HG03442 (cell line): ENCODE measurements around the gene SMARCB1.

Experiments used
- ATAC-seq: cut with Tn5 transposase; IDR thresholded peaks from one replicate; pipeline ENCODE4 v1.9.1; 2021; ENCODE audit warnings: mild to moderate bottlenecking, moderate library complexity; ENCODE audit not compliant: unreplicated experiment

SMARCB1 gene

DNA sequence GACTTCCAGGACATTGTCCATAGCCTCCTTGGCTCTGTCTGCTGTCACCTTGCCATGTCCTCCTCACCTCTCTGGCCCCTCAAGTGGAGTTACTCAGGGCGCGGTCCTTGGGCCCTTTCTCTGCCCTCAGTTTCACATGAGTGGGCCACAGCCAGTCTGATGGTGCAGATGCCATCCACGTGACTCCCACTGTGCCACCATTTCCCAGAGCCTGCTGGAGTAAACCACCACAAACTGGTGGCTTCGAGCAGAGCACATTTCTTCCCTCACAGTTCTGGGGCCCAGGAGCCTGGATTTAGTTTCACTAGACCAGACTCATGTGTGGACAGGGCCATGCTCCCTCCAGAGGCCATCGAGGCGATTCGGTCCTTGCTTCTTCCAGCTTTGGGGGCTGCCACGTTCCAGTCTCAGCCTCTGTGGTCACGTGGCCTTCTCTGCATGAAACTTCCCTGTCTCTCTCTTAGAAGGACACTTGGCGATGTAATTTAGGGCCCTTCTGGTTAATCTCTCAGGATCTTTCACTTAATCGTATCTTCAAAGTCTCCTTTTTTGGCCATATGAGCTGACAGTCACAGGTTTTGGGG is 14.6 kb downstream of the SMARCB1 start:
- ATAC-seq = no peak

DNA sequence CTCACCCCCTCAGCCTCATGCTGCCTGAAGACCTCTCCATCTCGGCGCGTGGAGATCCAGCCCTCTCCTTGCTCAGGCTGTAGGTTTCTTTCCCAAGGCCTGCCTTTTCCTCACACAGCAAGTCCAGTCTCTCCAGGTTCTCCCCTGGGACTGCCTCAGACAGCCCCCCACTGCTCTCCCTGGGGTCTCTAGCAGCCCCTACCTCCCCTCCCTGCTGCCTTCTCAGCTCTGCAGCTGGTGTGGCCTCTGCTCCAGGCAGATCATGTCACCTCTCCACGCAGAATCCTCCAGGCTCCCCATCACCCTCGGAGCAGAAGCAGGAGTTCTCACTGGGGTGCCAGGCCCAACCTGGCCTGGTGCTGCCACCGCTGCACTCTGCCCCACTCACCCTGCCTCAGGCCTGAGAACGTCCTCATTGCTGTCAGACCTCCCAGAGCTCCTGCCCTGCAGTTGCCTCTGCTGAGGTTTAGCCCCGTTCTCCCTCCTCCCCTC is 15.2 kb downstream of the SMARCB1 start:
- no peak for ATAC-seq

DNA sequence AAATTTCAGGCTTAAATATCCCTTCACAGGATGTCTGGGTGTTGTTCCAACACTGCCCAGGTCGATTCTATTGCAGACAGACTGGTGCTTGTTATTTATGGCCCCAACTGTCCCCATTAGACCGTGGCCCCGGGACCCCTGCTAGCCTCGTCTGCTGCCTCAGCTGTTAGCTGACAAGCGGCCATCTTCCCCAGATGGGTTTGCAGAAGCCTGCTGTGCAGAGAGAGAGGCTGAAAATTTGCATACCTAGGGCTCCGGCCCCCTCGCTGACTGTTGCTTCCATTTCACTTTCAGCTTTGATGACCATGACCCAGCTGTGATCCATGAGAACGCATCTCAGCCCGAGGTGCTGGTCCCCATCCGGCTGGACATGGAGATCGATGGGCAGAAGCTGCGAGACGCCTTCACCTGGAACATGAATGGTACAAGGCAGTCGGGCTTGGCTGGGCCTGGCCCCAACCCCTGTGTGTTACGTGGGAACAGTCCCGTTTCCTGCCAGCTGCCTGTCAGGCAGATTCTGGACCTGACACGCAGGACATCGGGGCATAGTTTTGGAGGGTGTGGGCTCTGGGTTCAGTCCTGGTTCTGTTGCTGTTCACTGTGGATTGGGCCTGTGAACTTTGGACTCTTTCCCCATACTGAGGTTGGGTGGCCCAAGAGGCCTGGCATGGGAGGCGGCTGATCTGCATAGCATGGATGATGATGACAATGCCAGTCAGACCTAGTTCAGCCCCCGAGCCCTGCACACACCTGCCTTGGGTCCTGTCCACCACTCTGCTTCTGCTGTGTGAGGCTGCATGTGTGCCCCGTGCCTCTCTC is 16.4 kb downstream of the SMARCB1 start:
- no peak for ATAC-seq

DNA sequence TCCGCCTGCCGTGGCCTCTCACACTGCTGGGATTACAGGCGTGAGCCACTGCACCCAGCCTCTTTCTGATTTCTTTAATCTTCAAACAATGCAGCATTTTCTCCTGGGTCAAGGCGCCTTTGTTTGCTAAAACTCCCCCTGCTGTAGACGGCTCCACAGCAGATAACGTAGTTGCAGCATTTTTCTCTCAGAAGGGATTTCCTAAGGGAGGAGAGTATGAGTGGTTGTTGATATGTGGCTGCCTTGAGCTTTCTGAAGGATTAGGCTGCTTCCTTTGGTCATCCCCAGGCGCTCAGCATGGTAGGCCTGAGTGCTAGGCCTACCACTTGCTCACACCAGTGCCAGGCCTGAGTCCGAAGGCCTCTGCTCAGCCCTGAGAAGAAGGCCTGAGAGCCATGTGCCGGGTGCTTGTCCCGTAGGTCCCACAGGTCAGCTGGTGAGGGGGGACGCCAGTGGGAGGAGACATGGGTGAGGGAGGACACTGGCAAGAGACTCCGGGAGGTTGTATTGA is 18.1 kb downstream of the SMARCB1 start:
- ATAC-seq = no peak

DNA sequence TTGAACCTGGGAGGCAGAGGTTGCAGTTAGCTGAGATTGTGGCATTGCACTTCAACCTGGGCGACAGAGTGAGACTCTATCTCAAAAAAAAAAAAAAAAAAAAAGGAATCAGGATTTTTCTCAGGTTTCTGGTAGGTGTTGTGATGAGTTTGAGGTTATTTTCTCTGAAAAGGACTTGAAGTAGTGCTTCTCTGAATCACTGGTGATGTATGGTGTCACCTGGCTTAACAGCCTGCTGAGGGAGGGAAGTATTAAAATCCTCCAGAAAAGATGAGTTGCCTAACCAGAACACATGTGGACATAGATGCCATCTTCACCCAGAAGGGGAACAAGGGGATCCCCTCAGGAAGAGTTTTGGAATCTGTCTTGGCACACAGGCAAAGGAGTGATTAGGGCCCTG is 20.1 kb downstream of the SMARCB1 start:
- ATAC-seq = no peak

DNA sequence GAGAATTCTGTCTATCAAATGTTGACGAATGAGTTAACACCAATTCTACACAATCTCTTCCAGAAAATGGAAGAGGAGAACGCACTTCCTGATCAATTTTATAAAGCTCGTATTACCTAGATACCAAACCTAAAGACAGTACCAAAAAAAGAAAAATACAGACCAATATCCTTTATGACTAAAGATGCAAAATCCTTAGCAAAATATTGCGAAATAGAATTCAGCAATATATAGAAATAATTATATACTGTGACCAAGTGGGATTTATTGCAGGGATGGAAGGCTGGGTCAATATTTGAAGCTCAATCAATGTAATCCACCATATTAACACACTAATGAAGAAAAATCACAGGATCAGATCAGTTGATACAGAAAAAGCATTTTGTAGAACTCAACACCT is 25.6 kb downstream of the SMARCB1 start:
- no peak for ATAC-seq

DNA sequence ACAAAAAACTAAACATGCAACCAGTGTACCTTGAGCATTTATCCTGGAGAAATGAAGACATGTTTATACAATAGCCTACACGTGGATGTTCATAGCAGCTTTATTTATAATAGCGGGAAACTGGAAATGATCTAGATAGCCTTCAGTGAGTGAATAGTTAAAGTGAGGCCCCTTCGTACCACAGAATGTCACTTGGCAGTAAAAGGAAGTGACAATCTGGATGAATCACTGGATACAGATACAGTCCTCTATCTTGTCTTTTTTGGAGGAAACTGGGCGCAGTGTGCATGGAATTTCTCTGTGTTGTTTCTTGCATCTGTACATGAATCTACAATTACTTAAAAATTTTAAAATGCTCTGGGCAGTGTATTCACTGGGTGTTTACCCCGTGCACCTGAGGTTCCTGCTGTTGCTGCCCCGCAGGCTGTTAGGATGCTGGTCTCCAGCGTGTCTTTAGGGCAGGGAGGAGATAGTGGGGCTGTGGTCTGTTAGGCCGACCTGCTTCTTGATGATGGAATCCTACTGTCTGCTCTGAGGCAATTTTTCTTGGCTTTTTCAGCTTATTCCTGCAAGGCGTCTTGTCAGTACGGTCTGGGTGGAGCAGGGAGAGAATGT is 28.9 kb downstream of the SMARCB1 start:
- ATAC-seq = no peak

DNA sequence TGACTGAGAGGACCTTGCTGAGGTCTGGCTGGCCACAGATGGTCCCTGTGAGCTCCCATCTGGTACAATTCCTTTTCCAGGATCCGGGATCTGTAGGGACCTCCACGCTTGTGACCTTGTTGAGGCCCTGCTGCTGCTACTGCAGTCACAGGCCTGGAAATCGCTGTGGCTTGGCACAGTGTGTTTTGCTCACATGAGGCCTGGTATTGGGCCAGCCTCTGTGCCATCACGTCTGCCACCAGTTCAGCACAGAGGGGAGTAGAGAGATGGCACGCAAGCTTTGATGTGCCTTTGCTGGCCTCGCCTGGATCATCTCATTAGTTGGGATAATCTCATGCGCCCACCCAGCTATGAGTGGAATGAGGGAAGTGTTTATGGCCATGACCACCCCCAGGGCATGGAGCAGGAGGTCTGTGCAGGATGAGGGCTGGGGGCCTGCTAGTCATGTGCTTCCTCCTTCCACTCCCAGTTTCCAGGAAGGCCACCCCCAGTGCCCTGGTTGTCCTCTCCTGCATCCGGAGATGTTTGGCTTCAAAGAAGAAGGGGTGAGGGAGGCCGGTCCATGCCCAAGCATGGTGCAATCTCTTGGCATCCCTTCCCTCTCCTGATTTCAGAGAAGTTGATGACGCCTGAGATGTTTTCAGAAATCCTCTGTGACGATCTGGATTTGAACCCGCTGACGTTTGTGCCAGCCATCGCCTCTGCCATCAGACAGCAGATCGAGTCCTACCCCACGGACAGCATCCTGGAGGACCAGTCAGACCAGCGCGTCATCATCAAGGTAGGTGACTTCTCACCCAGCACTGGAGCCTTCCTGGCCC is 29.6 kb downstream of the SMARCB1 start:
- ATAC-seq = no peak

DNA sequence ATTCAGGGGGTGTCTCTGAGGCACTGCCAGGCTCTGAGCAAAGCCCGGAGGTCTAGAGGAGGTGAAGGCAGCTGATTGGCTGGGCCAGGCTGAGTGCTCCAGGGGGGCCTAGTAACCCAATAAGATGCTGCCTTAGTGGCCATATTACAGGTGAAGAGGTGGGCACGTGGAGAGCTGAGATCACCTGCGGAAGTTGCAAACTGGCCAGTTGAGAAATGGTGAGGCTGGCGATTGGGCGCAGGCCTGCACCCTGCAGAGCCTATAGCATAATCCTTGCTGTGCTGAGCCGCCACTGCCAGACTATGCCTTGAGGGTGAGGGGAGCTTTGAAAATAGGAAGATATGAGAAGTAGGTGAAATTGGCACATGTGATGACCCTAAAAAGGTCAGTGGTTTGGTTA is 30.4 kb downstream of the SMARCB1 start:
- no peak for ATAC-seq

DNA sequence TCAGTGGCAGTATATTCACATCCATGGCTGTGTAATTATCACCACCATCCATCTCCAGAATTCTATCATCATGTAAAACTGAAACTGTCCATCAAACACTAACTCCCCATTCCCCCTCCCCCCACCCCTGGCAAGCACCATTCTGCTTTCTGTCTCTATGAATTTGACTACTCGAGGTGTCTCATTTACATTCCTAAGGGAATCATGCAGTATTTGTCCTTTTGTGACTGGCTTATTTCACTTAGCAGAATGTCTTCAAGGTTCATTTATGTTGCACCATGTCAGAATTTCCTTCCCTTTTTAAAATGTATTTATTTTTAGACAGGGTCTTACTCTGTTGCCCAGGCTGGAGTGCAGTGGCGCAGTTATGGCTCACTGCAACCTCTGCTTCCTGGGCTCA is 31.8 kb downstream of the SMARCB1 start:
- ATAC-seq = no peak

DNA sequence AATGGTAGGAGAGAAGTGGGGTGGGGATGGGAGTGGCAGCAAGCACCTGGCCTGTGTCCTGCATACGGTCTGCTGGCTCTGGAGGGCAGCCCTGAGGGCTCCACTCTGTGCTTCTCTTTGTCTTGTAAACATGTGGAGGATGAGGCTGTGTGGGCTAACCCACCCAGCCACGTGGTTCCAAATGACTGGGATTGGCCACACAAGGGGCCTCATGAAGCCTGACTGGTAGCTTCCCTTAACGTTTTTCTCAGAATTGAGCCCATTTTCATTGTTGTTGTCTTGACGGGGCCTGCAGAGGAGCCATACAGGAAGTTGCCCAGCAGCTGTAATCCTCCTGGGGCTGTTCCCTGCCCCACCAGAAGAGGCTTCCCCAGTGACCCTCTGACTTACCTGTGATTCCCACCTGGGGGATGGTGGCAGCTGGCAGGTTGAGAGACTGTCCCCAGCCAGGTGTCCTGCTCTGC is 34.0 kb downstream of the SMARCB1 start:
- no peak for ATAC-seq

DNA sequence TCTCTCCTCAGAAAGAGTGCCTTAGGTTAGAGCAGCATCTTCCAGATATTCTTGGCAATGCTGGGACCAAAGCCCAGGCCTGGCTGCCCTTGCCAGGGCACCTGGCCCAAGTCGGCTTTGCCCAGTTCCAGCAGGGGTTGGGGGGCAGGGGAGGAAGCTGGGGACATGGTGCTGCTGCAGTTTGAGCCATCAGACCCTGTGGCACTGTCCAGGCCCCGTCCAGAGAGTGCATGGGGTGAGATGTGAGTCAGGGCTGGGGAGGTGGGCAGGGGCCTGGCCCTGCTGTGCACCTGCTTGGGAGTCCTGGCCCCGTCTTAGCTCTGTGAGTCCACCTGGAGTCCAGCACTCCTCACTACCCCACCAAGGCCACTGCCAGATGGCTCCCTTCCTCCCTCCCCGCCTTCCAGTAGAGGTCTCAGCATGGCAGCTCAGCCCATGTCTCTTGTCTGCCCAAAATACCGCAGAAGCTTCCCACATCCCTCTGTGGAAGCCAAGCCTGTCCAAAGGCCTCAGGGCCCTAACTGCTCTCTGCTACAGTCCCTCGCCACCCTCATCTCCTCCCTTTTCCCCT is 35.4 kb downstream of the SMARCB1 start:
- ATAC-seq = no peak

DNA sequence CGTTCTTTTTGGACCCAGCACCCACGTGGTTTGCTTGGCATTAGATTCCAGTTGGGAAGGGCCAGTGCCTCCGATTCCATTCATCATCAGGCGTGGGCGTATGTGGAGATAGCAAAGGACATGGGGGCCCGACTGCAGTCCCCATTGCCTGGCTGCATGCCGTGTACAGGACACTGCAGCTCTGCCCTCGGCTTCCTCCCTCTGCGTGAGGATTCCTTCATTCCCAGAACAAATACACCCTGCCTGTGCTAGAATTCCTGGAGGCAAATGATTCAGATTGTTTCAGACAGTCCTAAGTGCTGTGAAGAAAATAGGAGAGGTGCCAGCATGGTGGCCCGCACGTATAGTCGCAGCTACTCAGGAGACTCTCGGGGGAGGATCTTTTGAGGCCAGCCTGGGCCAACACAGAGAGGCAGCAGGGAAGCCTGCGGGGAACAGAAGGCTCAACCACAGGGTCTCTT is 36.6 kb downstream of the SMARCB1 start:
- ATAC-seq = no peak

DNA sequence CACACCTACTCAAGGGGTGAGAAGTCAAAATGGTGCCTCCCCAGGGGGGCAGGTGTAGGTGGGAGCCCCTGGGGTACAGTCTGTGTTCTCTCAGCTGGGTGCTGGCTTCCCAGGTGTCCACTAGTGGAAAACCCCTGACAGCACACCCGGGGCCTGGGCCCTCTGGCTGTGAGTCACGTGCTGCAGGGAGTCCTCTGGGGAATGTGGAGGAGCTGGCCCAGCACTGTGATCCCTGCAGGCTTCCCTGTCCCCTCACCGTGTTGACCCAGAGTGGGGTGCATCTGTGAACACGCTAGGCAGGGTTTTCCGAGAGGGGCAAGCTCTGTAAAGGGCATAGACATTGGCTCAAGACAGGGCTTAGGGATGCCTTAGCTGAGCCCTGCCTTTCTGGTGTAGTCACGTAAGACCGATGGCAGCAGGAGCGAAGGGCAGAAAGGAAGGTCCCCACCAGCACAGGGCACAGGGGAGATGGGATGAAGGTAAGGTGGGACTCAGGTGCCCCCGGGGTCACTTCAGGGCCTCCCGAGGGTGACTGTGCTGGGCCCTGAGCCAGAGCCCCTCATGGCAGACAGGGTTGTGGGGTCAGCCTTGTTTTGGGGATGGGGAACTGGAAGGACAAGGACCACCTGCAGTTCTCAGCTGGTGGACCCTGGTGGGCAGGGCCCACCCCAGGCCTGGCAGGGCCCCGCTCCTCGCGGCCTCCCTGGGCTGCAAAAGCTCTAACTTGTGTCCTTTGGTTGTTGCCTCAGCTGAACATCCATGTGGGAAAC is 37.9 kb downstream of the SMARCB1 start:
- no peak for ATAC-seq

DNA sequence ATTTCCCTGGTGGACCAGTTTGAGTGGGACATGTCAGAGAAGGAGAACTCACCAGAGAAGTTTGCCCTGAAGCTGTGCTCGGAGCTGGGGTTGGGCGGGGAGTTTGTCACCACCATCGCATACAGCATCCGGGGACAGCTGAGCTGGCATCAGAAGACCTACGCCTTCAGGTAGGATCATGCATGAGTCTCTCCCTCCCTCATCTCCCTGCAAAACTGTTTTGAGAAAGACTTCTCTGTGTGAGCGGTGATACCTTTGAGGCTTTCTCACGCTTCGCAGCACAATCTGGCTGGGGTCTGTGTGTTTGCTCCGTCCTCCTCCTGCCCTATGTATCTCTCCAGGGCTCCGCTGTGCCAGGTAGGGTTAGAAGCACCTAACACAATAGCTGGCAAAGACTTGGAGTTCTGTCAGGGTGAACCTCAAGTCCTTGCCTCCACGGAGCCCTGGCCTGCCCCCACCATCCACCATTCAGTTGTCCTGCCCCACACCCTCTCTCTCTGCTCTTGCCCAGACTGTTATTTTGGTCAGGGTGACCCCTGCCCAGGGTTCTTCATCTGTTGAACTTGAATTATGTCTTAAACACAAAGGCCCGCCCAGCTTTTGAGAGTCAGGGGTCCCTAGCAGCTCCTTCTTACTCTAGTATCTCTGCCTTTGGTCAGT is 38.6 kb downstream of the SMARCB1 start:
- no peak for ATAC-seq

DNA sequence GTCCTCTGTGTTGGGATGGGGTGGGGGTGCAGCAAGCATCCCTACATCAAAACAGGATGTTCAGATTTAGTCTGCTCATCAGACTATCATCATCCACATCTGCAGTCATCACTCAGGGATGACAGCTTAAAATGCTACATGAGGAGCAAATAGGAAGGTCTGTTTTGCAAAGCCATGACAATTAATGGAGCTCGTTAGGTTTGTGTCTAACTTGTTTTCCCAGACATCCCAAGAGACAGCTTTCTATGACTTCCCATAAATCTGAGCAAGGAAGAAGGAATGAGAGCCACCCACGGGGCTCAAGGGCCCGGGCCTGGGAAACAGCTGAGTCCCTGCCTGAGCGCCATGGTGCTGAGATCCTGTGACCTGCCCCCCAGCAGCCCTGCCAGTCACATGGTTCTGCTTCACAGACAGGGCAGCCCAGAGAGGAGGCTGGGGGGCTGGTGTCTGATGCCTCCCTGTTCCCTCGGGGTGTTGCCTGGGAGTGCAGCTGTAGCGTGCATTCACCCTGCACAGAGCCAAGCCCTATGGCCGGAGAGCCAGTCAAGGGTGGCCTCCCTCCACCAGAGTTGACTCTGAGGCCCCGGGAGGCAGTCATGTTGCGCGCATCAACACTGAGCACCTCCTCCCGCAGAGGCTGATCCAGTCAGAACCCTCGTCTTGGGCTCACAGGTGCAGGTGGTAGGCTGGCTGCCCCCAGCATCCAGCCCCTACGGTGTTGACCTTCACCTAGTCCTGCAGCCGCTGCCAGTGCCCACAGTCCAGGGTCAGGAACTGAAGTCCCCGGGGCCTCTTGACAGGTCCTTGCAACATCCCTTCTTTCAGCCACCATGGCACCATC is 40.0 kb downstream of the SMARCB1 start:
- ATAC-seq = no peak

DNA sequence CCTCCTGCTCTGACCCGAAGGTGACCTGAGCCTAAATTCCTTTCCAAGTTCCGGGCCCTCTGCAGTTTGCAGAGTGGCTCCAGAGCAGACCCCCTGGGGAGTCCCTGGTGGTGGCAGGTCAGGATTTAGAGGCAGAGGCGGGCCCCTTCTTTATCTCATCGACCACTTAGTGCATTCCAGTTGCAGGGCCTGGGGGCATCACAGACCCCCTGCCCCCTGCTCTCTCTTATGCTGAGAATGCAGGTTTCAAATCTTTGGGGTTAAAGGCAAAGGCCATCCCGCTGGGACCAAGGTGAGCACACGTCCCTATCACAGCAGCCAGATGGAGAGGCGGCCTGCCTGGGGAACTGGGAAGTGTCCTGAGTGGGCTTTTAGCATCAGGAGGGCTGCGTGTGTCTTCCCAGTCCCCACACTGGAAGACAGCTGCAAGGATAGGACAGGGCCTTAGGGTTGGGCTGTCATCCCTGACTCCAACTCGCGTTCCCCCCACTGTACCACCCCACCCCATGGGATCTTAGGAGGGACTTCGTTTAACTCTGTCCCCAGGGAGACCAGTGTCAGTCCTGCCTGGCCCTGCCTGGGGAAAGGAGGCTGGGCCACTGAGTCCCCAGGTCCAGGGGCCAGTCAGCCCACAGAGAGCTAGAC is 40.7 kb downstream of the SMARCB1 start:
- ATAC-seq = no peak
